ENCODE measurements around the gene HIVEP1. TPM values are rescaled to one million over a fixed set of nuclear protein-coding genes. Genes with fewer than 3 reads are reported as not detected.

Gene HIVEP1
- total RNA-seq, 1 experiment from 2014 or later: 24.2 TPM

- no peak overlapping the region for H2AFZ ChIP-seq
- H4K20me1 ChIP-seq (ENCODE audit: insufficient read depth): no peaks in the 10 kb centered on the region
- DNase-seq: peak in 1 of 2 experiments; percentile 46
- ChIA-PET CTCF (no interaction called here), POLR2A (ENCODE audit: unreplicated experiment) (no interaction called here)
- no peak overlapping the region for H3K4me3 ChIP-seq
- H3K9me3 ChIP-seq (ENCODE audit: insufficient read depth, low read depth): no peaks in the 10 kb centered on the region
- H3K27me3 ChIP-seq (ENCODE audit: insufficient read depth, low read depth): no peaks in the 10 kb centered on the region
- 0 out of 2 replicates have a peak, but pooled peaks cover 4% of the 10 kb centered on the region for H3K79me2 ChIP-seq (ENCODE audit: low read depth)
- intact Hi-C loops (cut with micrococcal nuclease; ENCODE audit: unreplicated experiment): no loop called here
- H3F3A ChIP-seq (ENCODE audit: insufficient read depth, low read depth): no peaks in the 10 kb centered on the region
- BruUV-seq (replicated peaks): no TSS peak
- H3K27ac ChIP-seq: no peak overlapping the region
- no peaks in the 10 kb centered on the region for H3K9me2 ChIP-seq (ENCODE audit: insufficient read depth)
- no peak overlapping the region for H3K4me2 ChIP-seq
- H3K36me3 ChIP-seq (ENCODE audit: low read depth): no peaks in the 10 kb centered on the region
- no peak for TF ChIP-seq CTCF (conservative IDR thresholded peaks at IDR 0.05)
- no peak for TF ChIP-seq EZH2 (IDR thresholded peaks at IDR 0.05; ENCODE audit: low read depth)
- H3K4me1 ChIP-seq (replicated peaks; ENCODE audit: insufficient read depth): peaks cover 12% of the 10 kb centered on the region
Observed at GRCh38 chr6:12068899-12069557, 56.9 kb downstream of the HIVEP1 start.

GRCh38 chr6:12069891-12070529 lies 57.9 kb downstream of the HIVEP1 start:
- CTCF ChIA-PET: no interaction called here
- Histone ChIP-seq H3K9me3 (ENCODE audit: insufficient read depth, low read depth) (no peaks in the 10 kb centered on the region), H3K36me3 (ENCODE audit: low read depth) (no peaks in the 10 kb centered on the region), H2AFZ (no peak overlapping the region), H3K4me3 (no peak overlapping the region), H3K4me1 (replicated peaks; ENCODE audit: insufficient read depth) (peaks cover 12% of the 10 kb centered on the region), H3K27ac (no peak overlapping the region), H3K79me2 (ENCODE audit: low read depth) (0 out of 2 replicates have a peak, but pooled peaks cover 4% of the 10 kb centered on the region), H4K20me1 (ENCODE audit: insufficient read depth) (no peaks in the 10 kb centered on the region), H3K27me3 (ENCODE audit: insufficient read depth, low read depth) (no peaks in the 10 kb centered on the region), H3K9me2 (ENCODE audit: insufficient read depth) (no peaks in the 10 kb centered on the region), H3K4me2 (no peak overlapping the region), H3F3A (ENCODE audit: insufficient read depth, low read depth) (no peaks in the 10 kb centered on the region)
- no TSS peak for BruUV-seq (replicated peaks)
- TF ChIP-seq CTCF (conservative IDR thresholded peaks at IDR 0.05) (no peak), EZH2 (IDR thresholded peaks at IDR 0.05; ENCODE audit: low read depth) (no peak)
- intact Hi-C loops (cut with micrococcal nuclease; ENCODE audit: unreplicated experiment): no loop called here
- POLR2A ChIA-PET (ENCODE audit: unreplicated experiment): no interaction called here
- no peak for DNase-seq

GRCh38 chr6:12071064-12071615 lies 59.0 kb downstream of the HIVEP1 start:
- no peak overlapping the region for H3K4me3 ChIP-seq
- 0 out of 2 replicates have a peak, but pooled peaks cover 4% of the 10 kb centered on the region for H3K79me2 ChIP-seq (ENCODE audit: low read depth)
- TF ChIP-seq CTCF (conservative IDR thresholded peaks at IDR 0.05) (no peak), EZH2 (IDR thresholded peaks at IDR 0.05; ENCODE audit: low read depth) (no peak)
- no peaks in the 10 kb centered on the region for H4K20me1 ChIP-seq (ENCODE audit: insufficient read depth)
- intact Hi-C loops (cut with micrococcal nuclease; ENCODE audit: unreplicated experiment): no loop called here
- no peak overlapping the region for H3K27ac ChIP-seq
- no peaks in the 10 kb centered on the region for H3K27me3 ChIP-seq (ENCODE audit: insufficient read depth, low read depth)
- H3K4me1 ChIP-seq (replicated peaks; ENCODE audit: insufficient read depth): peaks cover 12% of the 10 kb centered on the region
- CTCF ChIA-PET: interaction anchor here (0.7 kb wide), 1 partner anchor 418 kb away, joined by 3 read pairs; no protein-coding TSS in a partner anchor
- POLR2A ChIA-PET (ENCODE audit: unreplicated experiment): no interaction called here
- H3K9me2 ChIP-seq (ENCODE audit: insufficient read depth): no peaks in the 10 kb centered on the region
- no peaks in the 10 kb centered on the region for H3F3A ChIP-seq (ENCODE audit: insufficient read depth, low read depth)
- no peaks in the 10 kb centered on the region for H3K36me3 ChIP-seq (ENCODE audit: low read depth)
- no peaks in the 10 kb centered on the region for H3K9me3 ChIP-seq (ENCODE audit: insufficient read depth, low read depth)
- no peak for DNase-seq
- H2AFZ ChIP-seq: no peak overlapping the region
- BruUV-seq (replicated peaks): no TSS peak
- no peak overlapping the region for H3K4me2 ChIP-seq

All from PC-9 (cell line).